HepG2 (cell line): ENCODE data around the gene SEMA6B. TPM values are rescaled to one million over a fixed set of nuclear protein-coding genes. Genes with fewer than 3 reads are reported as not detected.

Source experiments
- ATF2 ChIP-seq: sonication (generic); formaldehyde crosslinking; IDR thresholded peaks from 2 replicates; pipeline ENCODE4 v1.4.0; 2020; ENCODE audit warnings: missing genetic modification reagents
- EP300 ChIP-seq, 3 experiments: sonication (generic) in 1 of 3; formaldehyde crosslinking in 1 of 3; IDR thresholded peaks; 2 replicates each; pipeline versions ENCODE4 v1.5.1 to v1.6.1; 2011 to 2020; ENCODE audit warnings: low read depth in 2 of 3, low read length in 2 of 3, borderline replicate concordance in 1 of 3, improper control_type of control experiment in 1 of 3, mild to moderate bottlenecking in 1 of 3, missing genetic modification reagents in 1 of 3, moderate library complexity in 1 of 3
- ETV5 ChIP-seq: IDR thresholded peaks from 2 replicates; pipeline ENCODE4 v1.6.1; 2018; ENCODE audit warnings: missing biosample characterization, missing genetic modification reagents, inconsistent platforms, borderline replicate concordance
- GZF1 ChIP-seq: sonication (generic); formaldehyde crosslinking; IDR thresholded peaks from 2 replicates; pipeline ENCODE4 v1.5.1; 2020; ENCODE audit warnings: mild to moderate bottlenecking, missing genetic modification reagents
- HMG20B ChIP-seq: conservative IDR thresholded peaks from 2 replicates; pipeline ENCODE4 v1.6.1; 2016; ENCODE audit warnings: missing genetic modification reagents, missing compliant biosample characterization
- MAFF ChIP-seq: IDR thresholded peaks from 2 replicates; pipeline ENCODE4 v1.6.1; 2011; ENCODE audit warnings: low read depth, low read length, improper control_type of control experiment
- MAX ChIP-seq: IDR thresholded peaks from 2 replicates; pipeline ENCODE4 v1.6.1; 2012; ENCODE audit warnings: inconsistent platforms
- MAZ ChIP-seq, 2 experiments: sonication (generic) in 1 of 2; formaldehyde crosslinking in 1 of 2; IDR thresholded peaks; 2 replicates each; pipeline versions ENCODE4 v1.5.0 to v1.6.1; 2012 to 2020; ENCODE audit warnings: low read depth in 2 of 2, mild to moderate bottlenecking in 2 of 2, borderline replicate concordance in 1 of 2, improper control_type of control experiment in 1 of 2, low read length in 1 of 2, missing genetic modification reagents in 1 of 2, moderate library complexity in 1 of 2
- MEIS1 ChIP-seq: sonication (generic); formaldehyde crosslinking; IDR thresholded peaks from 2 replicates; pipeline ENCODE4 v1.9.0; 2021; ENCODE audit warnings: mild to moderate bottlenecking, missing genetic modification reagents, moderate library complexity, borderline replicate concordance
- ONECUT2 ChIP-seq: sonication (generic); formaldehyde crosslinking; IDR thresholded peaks from 2 replicates; pipeline ENCODE4 v1.4.0; 2020; ENCODE audit warnings: missing genetic modification reagents
- SATB2 ChIP-seq: sonication (generic); formaldehyde crosslinking; IDR thresholded peaks from 2 replicates; pipeline ENCODE4 v1.5.0; 2020; ENCODE audit warnings: missing genetic modification reagents
- SNRNP70 ChIP-seq: fragments of 200-400 bp; formaldehyde crosslinking; IDR thresholded peaks from 2 replicates; pipeline ENCODE4 v1.6.1; 2017; ENCODE audit warnings: mild to moderate bottlenecking, low read depth, low read length, moderate library complexity
- SP140L ChIP-seq: sonication (generic); formaldehyde crosslinking; IDR thresholded peaks from 2 replicates; pipeline ENCODE4 v1.4.0; 2020; ENCODE audit warnings: missing genetic modification reagents, borderline replicate concordance
- TARDBP ChIP-seq: sonication (generic); formaldehyde crosslinking; IDR thresholded peaks from 2 replicates; pipeline ENCODE4 v1.8.0; 2022; ENCODE audit warnings: mild to moderate bottlenecking, missing genetic modification reagents
- TFDP1 ChIP-seq: IDR thresholded peaks from 2 replicates; pipeline ENCODE4 v1.6.1; 2016; ENCODE audit warnings: missing compliant biosample characterization, missing genetic modification reagents, borderline replicate concordance
- ZBTB7B ChIP-seq: sonication (generic); formaldehyde crosslinking; IDR thresholded peaks from 2 replicates; pipeline ENCODE4 v1.4.0; 2020; ENCODE audit warnings: missing genetic modification reagents
- ZC3H4 ChIP-seq: sonication (generic); formaldehyde crosslinking; IDR thresholded peaks from 2 replicates; pipeline ENCODE4 v1.4.0; 2020; ENCODE audit warnings: missing genetic modification reagents, borderline replicate concordance
- ZNF10 ChIP-seq: sonication (generic); formaldehyde crosslinking; IDR thresholded peaks from 2 replicates; pipeline ENCODE4 v1.4.0; 2020; ENCODE audit warnings: mild to moderate bottlenecking, low read depth, missing genetic modification reagents, borderline replicate concordance
- ZNF609 ChIP-seq: sonication (generic); formaldehyde crosslinking; IDR thresholded peaks from 2 replicates; pipeline ENCODE4 v1.4.0; 2020; ENCODE audit warnings: mild to moderate bottlenecking, missing genetic modification reagents, borderline replicate concordance
- ZNF652 ChIP-seq: IDR thresholded peaks from 2 replicates; pipeline ENCODE4 v1.6.1; 2016; ENCODE audit warnings: low read depth, borderline replicate concordance
- polyA plus RNA-seq, 8 experiments: library from polyadenylated mRNA; depleted of rRNA in 3 of 8; stranded (reverse) in 7 of 8; unstranded in 1 of 8; fragments of >200 nt; fragmentation: Illumina TruSeq in 4 of 8; extraction: Trizol in 4 of 8; gene quantifications; 2 replicates each; pipeline versions ENCODE4 v1.2.1 to v1.2.3, GENCODE V29; 2011 to 2016; ENCODE audit warnings: low read depth in 4 of 8, missing spikeins in 1 of 8, mixed read lengths in 1 of 8; ENCODE audit not compliant: insufficient read depth in 1 of 8
- total RNA-seq, 5 experiments: library from RNA; depleted of rRNA; stranded (reverse); fragments of >200 nt; fragmentation: Illumina TruSeq; extraction: Trizol; gene quantifications; 2 replicates each; pipeline ENCODE4 v1.2.3, GENCODE V29; 2016; ENCODE audit warnings: low read depth in 1 of 5

The SEMA6B gene
- total and polyA plus RNA-seq, 2 of the 13 experiments (the other 11 are each of a cell fraction or from before 2014, with no cell fraction given): 45.5 to 67.1 TPM

GRCh38 chr19:4582980-4583842 is 23.7 kb upstream of the SEMA6B start (continued):
- no peak for TF ChIP-seq SP140L (CRISPR knock-in tag)
- TF ChIP-seq HMG20B (CRISPR knock-in tag): no peak
- TF ChIP-seq ONECUT2 (CRISPR knock-in tag): no peak
- no peak for TF ChIP-seq ZNF652 (CRISPR knock-in tag)
- no peak for TF ChIP-seq SATB2 (CRISPR knock-in tag)
- TF ChIP-seq MAZ (IDR thresholded peaks at IDR 0.05; ENCODE audit: borderline replicate concordance, low read depth, low read length): no peak
- TF ChIP-seq MAZ (CRISPR knock-in tag; IDR thresholded peaks at IDR 0.05; ENCODE audit: low read depth): no peak; the same call in 1 of the 2 replicates
- TF ChIP-seq ATF2: 0 out of 2 replicates have a peak, but pooled peaks have one; percentile 22
- no peak for TF ChIP-seq ZNF10 (CRISPR knock-in tag)
- peak; percentile 64; the same call in 1 of the 2 replicates for TF ChIP-seq ZBTB7B (CRISPR knock-in tag)
- TF ChIP-seq MAX: peak; percentile 81
- peak; percentile 95 for TF ChIP-seq TFDP1 (CRISPR knock-in tag)
- TF ChIP-seq ZC3H4 (CRISPR knock-in tag): 0 out of 2 replicates have a peak, but pooled peaks have one; percentile 33
- no peak for TF ChIP-seq ZNF609 (CRISPR knock-in tag)
- no peak for TF ChIP-seq SNRNP70
- TF ChIP-seq MEIS1 (CRISPR knock-in tag): no peak
- peak; percentile 88 for TF ChIP-seq ETV5 (CRISPR knock-in tag)
- TF ChIP-seq GZF1 (CRISPR knock-in tag): peak; percentile 41; the same call in 1 of the 2 replicates
- TF ChIP-seq EP300 (IDR thresholded peaks at IDR 0.05; ENCODE audit: low read depth in 2 of 2, low read length in 2 of 2): peak in 1 of 2 experiments; percentile 17; a peak in 1 of 4 replicates
- TF ChIP-seq EP300 (CRISPR knock-in tag; IDR thresholded peaks at IDR 0.05; ENCODE audit: borderline replicate concordance): peak; percentile 12; the same call in 1 of the 2 replicates
- no peak for TF ChIP-seq MAFF
- peak; percentile 60 for TF ChIP-seq TARDBP (CRISPR knock-in tag)
